GM21526 (cell line): Measurements from ENCODE around the gene HDHD3.

ENCODE experiments used
- ATAC-seq: cut with Tn5 transposase; IDR thresholded peaks from one replicate; pipeline ENCODE4 v1.9.1; 2021; ENCODE audit warnings: moderate library complexity; ENCODE audit not compliant: unreplicated experiment, low FRiP score

Gene HDHD3

GRCh38 chr9:113340011-113340699, 36.6 kb downstream of the HDHD3 start, which contains the start of gene WDR31:
WDR31 (minus strand) TSS chr9:113340275; CDS start chr9:113332022, 8,253 bp downstream.
- peak; percentile 96 for ATAC-seq

- no peak for ATAC-seq
These were observed 39.1 kb downstream of the HDHD3 start for GRCh38 chr9:113337714-113338113.

GRCh38 chr9:113331780-113332179, 45.0 kb downstream of the HDHD3 start:
- no peak for ATAC-seq

- no peak for ATAC-seq
These were observed 48.6 kb downstream of the HDHD3 start for GRCh38 chr9:113328045-113328782.

GRCh38 chr9:113326230-113326629, 50.6 kb downstream of the HDHD3 start:
- no peak for ATAC-seq
